H7 (cell line): ENCODE results near the gene AMN1. TPM values are rescaled to one million over a fixed set of nuclear protein-coding genes. Genes with fewer than 3 reads are reported as not detected.

Source experiments
- DNase-seq: peaks from one replicate; pipeline ENCODE4 v3.0.0; 2012
- H3K27me3 ChIP-seq: 2 replicates; pipeline ENCODE4 v1.6.0; 2011; ENCODE audit warnings: mild to moderate bottlenecking, low read length; ENCODE audit not compliant: control insufficient read depth, insufficient read depth
- H3K36me3 ChIP-seq: replicated peaks from 2 replicates; pipeline ENCODE4 v1.5.1; 2011; ENCODE audit warnings: low read length; ENCODE audit not compliant: control insufficient read depth, insufficient read depth
- H3K4me3 ChIP-seq: 2 replicates; pipeline ENCODE4 v1.5.1; 2011; ENCODE audit warnings: low read depth, mild to moderate bottlenecking, control low read depth, low read length, moderate library complexity; ENCODE audit not compliant: insufficient read depth
- total RNA-seq: library from RNA; depleted of rRNA; stranded (reverse); fragments of >200 nt; shearing (Covaris generic); gene quantifications from 2 replicates; pipeline ENCODE4 v1.2.3, GENCODE V29; 2014; rRNA removed

The AMN1 gene
- total RNA-seq, 1 experiment from 2014 or later, result 23.4 TPM

- no peak for DNase-seq
- no peaks in the 10 kb centered on the region for H3K27me3 ChIP-seq
- no peak overlapping the region for H3K4me3 ChIP-seq
- H3K36me3 ChIP-seq, result no peaks in the 10 kb centered on the region
These were observed 84.3 kb downstream of the AMN1 start for GRCh38 chr12:31644536-31644935.

- H3K4me3 ChIP-seq, result no peak overlapping the region
- no peak for DNase-seq
- no peaks in the 10 kb centered on the region for H3K36me3 ChIP-seq
- H3K27me3 ChIP-seq, result no peaks in the 10 kb centered on the region
These were observed 87.2 kb downstream of the AMN1 start for GRCh38 chr12:31641509-31642090.

DNA sequence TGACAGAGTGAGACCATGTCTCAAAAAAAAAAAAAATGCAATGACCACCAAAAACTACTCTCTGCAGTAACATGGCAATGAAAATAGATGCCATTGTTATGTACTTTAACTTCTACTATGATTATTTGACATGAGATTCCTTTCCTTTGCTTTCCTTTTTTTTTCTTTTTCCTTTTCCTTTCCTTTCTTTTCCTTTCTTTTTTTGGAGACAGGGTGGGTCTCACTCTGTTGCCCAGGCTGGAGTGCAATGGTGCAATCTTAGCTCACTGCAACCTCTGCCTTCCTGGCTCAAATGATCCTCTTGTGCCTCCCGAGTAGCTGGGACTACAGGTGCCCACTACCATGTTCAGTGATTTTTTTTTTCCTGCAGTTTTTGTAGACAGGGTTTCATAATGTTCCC is 94.2 kb downstream of the AMN1 start:
- Histone ChIP-seq H3K36me3 (no peaks in the 10 kb centered on the region), H3K4me3 (no peak overlapping the region), H3K27me3 (no peaks in the 10 kb centered on the region)
- no peak for DNase-seq

DNA sequence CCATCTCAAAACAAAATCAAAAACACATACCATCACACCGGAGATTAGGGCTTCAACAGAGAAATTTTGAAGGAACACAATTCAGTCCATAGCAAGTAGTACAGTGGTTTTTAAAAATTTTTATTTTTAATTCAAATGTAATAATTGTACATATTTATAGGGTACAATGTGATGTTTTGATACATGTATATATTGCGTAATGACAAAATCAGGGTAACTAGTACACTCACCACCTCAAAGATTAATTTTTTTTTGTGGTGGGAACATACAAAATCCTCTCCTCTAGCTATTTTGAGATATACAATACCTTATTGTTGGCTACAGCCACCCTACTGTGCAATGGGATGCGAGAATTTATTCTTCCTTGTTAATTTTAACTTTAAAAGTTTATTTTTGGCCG is 95.4 kb downstream of the AMN1 start:
- no peaks in the 10 kb centered on the region for H3K36me3 ChIP-seq
- H3K4me3 ChIP-seq, result no peak overlapping the region

GRCh38 chr12:31631809-31632208 is 97.0 kb downstream of the AMN1 start:
- no peaks in the 10 kb centered on the region for H3K36me3 ChIP-seq
- DNase-seq, result no peak
- H3K4me3 ChIP-seq, result no peak overlapping the region
- H3K27me3 ChIP-seq, result no peaks in the 10 kb centered on the region

More for the DNA sequence above, 95.4 kb downstream of the AMN1 start:
- H3K27me3 ChIP-seq, result no peaks in the 10 kb centered on the region
- DNase-seq, result no peak

DNA sequence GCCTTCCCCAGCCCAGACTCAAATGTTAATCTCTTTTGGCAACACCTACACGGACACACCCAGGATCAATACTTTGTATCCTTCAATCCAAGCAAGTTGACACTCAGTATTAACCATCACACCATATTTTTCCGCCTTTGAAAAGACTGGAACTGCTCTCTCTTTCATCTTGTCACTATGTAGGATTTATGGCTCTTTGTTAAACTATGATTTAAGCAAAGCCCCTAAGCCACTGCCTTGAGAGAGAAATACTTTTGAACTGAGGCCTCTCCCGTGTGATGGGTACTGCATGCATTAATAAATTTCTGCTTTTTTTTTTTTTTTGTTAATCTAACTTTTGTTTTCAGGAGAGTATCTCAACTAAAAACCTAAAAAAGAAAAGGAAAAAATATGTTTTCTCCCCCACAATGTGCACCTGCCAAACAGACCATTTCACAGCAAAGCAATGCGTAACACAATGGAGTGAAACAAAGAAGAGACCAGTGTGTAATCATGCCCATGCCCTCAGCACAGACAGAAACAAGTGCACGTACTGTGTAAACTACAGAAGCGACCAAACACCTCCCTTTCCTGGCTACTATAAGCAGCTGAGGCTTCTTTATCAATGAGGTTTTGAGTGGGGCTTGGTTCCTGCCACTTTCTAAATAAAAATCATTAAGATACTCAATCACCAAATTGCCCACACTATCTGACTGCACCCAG is 97.6 kb downstream of the AMN1 start:
- H3K27me3 ChIP-seq, result no peaks in the 10 kb centered on the region
- DNase-seq, result no peak
- no peak overlapping the region for H3K4me3 ChIP-seq
- H3K36me3 ChIP-seq, result no peaks in the 10 kb centered on the region

DNA sequence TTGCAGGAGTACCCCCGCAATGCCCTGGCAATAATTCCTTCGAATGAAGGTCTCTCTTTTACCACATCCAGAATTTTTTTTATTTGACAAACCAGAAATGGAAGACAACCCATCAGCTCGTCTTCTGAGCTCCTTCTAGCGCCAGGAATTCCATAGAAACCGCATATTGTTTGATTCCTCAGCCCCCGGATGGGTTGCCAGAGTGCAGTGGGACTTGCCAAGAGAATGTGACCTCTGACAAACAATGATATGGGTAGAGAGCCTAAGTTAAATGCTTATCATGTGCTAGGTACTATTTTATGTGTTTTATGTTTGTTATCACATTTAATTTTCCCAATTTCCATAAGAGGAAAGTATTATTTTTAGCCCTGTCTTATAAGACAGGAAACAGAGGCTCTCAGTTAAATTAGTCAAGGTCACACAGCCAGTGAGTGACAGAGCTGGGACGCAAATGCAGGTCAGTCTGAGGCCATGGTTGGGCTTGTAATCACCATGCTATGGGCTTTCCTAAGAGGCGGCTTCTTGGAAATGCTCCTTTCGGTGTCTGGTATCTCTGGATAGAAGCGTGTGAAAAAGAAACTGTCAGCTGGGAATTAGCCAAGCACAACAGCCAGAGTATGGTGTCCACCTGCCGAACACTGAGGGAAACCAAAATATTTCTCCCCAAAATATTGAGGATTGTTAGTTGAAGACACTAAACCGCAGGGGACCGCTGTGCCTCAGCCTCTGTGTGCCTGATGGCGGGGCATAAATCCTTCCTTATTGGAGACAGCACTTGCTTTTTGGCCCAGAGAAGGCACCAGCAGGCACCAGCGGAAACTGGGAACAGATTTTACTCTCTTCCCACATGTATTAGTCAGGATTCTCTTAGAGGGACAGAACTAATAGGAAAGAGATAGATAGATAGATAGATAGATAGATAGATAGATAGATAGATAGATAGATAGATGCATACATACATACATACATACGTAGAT is 98.8 kb downstream of the AMN1 start:
- Histone ChIP-seq H3K4me3 (no peak overlapping the region), H3K27me3 (no peaks in the 10 kb centered on the region), H3K36me3 (no peaks in the 10 kb centered on the region)
- no peak for DNase-seq

- Histone ChIP-seq H3K4me3 (no peak overlapping the region), H3K27me3 (no peaks in the 10 kb centered on the region), H3K36me3 (no peaks in the 10 kb centered on the region)
- DNase-seq, result no peak
These were observed 101.3 kb downstream of the AMN1 start for GRCh38 chr12:31627456-31628054.

GRCh38 chr12:31626270-31626995 is 102.4 kb downstream of the AMN1 start:
- Histone ChIP-seq H3K4me3 (no peak overlapping the region), H3K36me3 (no peaks in the 10 kb centered on the region), H3K27me3 (no peaks in the 10 kb centered on the region)
- no peak for DNase-seq

DNA sequence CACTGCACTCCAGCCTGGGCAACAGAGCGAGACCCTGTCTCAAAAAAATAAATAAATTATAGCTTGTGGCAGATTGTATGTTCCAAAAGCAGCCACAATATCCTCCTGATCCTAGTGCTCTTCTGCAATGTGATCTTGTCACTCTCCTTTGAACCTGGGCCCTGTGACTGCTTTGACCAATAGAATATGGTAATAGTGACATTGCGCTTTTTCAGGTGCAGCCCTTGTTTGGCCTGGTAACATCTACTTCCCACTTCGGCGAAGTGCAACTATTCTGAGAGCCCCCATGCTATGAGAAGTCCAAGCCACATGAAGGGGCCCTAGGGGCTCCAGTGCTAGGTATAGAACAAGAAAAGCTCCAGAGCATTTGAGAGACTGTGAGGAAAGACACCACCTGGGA is 106.8 kb downstream of the AMN1 start:
- no peak overlapping the region for H3K4me3 ChIP-seq
- H3K36me3 ChIP-seq, result no peaks in the 10 kb centered on the region
- DNase-seq, result no peak
- H3K27me3 ChIP-seq, result no peaks in the 10 kb centered on the region

Other genes with a start within 250 kb of the AMN1 start
- 14.2 and 22.7 TPM in 2 replicates for gene DENND5B, start 137.9 kb downstream of the AMN1 start, total RNA-seq
- gene ETFBKMT, start 69.3 kb downstream of the AMN1 start, total RNA-seq, result 0.78 and 1.6 TPM in 2 replicates
- 51.8 and 69.6 TPM in 2 replicates for gene RESF1, start 230.4 kb upstream of the AMN1 start, total RNA-seq